PC-3 (cell line): ENCODE results near the gene TCF12. TPM values are rescaled to one million over a fixed set of nuclear protein-coding genes. Genes with fewer than 3 reads are reported as not detected.

Source experiments
- ATAC-seq: fragments of 200-7000 bp; cut with Tn5 transposase; 2 replicates; pipeline ENCODE4 v1.9.1; 2020; ENCODE audit warnings: mild to moderate bottlenecking, moderate library complexity
- BruUV-seq: library from RNA; stranded (reverse); fragments of 400-500 nt; replicated peaks from 2 replicates; lab custom pipeline; 2021; lab: Mats Ljungman, UMichigan
- CTCF ChIA-PET: fragments of 300-600 bp; sonication (Branson Sonifier 250); formaldehyde crosslinking; loops from one replicate; lab custom pipeline; 2022; ENCODE audit warnings: antibody characterized with exemption; lab: Charles Lee
- POLR2A ChIA-PET: fragments of 300-600 bp; sonication (Branson Sonifier 250); formaldehyde crosslinking; loops from one replicate; lab custom pipeline; 2022; ENCODE audit warnings: antibody characterized with exemption; ENCODE audit not compliant: unreplicated experiment; lab: Charles Lee
- DNase-seq: peaks from one replicate; pipeline ENCODE4 v3.0.0-alpha.2; 2015
- H2AFZ ChIP-seq: fragments of 300-600 bp; sonication (generic); 2 replicates; pipeline ENCODE4 v1.6.0; 2016; ENCODE audit warnings: antibody characterized with exemption, low read length
- H3F3A ChIP-seq: fragments of 300-600 bp; sonication (generic); one replicate; pipeline ENCODE4 v1.6.0; 2017; ENCODE audit warnings: antibody characterized with exemption, low read length, control low read depth, mild to moderate bottlenecking; ENCODE audit not compliant: unreplicated experiment
- H3K27ac ChIP-seq: fragments of 300-600 bp; sonication (generic); 2 replicates; pipeline ENCODE4 v1.5.1; 2016; ENCODE audit warnings: mild to moderate bottlenecking, low read length
- H3K27me3 ChIP-seq: fragments of 300-600 bp; sonication (generic); 2 replicates; pipeline ENCODE4 v1.6.1; 2016; ENCODE audit warnings: low read length, mixed read lengths
- H3K36me3 ChIP-seq: fragments of 300-600 bp; sonication (generic); 2 replicates; pipeline ENCODE4 v1.6.1; 2016; ENCODE audit warnings: low read depth, mixed run types, low read length, mixed read lengths
- H3K4me1 ChIP-seq: fragments of 300-600 bp; sonication (generic); 2 replicates; pipeline ENCODE4 v1.5.1; 2016; ENCODE audit warnings: low read length; ENCODE audit not compliant: insufficient read depth
- H3K4me2 ChIP-seq: fragments of 300-600 bp; sonication (generic); 2 replicates; pipeline ENCODE4 v1.6.0; 2016; ENCODE audit warnings: low read length
- H3K4me3 ChIP-seq: fragments of 300-600 bp; sonication (generic); 2 replicates; pipeline ENCODE4 v1.5.1; 2016; ENCODE audit warnings: mild to moderate bottlenecking, low read length, mixed read lengths
- H3K79me2 ChIP-seq: fragments of 300-600 bp; sonication (generic); 2 replicates; pipeline ENCODE4 v1.6.1; 2017; ENCODE audit warnings: low read length, mixed read lengths
- H3K9ac ChIP-seq: fragments of 300-600 bp; sonication (generic); 2 replicates; pipeline ENCODE4 v1.6.0; 2016; ENCODE audit warnings: mild to moderate bottlenecking, low read length
- H3K9me2 ChIP-seq: fragments of 300-600 bp; sonication (generic); replicated peaks from 2 replicates; pipeline ENCODE4 v1.6.1; 2016; ENCODE audit warnings: mixed run types, low read length, mixed read lengths
- H3K9me3 ChIP-seq: fragments of 300-600 bp; sonication (generic); 2 replicates; pipeline ENCODE4 v1.6.1; 2016; ENCODE audit warnings: low read length, mixed read lengths
- H4K20me1 ChIP-seq: fragments of 300-600 bp; sonication (generic); 2 replicates; pipeline ENCODE4 v1.6.1; 2016; ENCODE audit warnings: low read length, mixed read lengths
- CTCF ChIP-seq: fragments of 300-600 bp; sonication (generic); conservative IDR thresholded peaks from 2 replicates; pipeline ENCODE4 v1.5.1; 2017; ENCODE audit warnings: antibody characterized with exemption, low read depth, mild to moderate bottlenecking, low read length
- EZH2 ChIP-seq: fragments of 300-600 bp; sonication (generic); IDR thresholded peaks from one replicate; pipeline ENCODE4 v1.6.1; 2017; ENCODE audit warnings: antibody characterized with exemption, mild to moderate bottlenecking, low read length; ENCODE audit not compliant: unreplicated experiment
- EZH2phosphoT487 ChIP-seq: fragments of 300-600 bp; sonication (generic); IDR thresholded peaks from 2 replicates; pipeline ENCODE4 v1.6.1; 2018; ENCODE audit warnings: mild to moderate bottlenecking, antibody characterized with exemption, low read length, borderline replicate concordance
- intact Hi-C: fragments of 100-400 bp; cut with micrococcal nuclease; formaldehyde crosslinking; loops from 2 replicates; pipeline ENCODE4 v1.9.0; 2023
- total RNA-seq: library from RNA; depleted of rRNA; stranded (reverse); fragments of >200 nt; gene quantifications from 2 replicates; pipeline ENCODE4 v1.2.3, GENCODE V29; 2014

TCF12 gene
- total RNA-seq, 1 experiment from 2014 or later: 103 TPM

DNA sequence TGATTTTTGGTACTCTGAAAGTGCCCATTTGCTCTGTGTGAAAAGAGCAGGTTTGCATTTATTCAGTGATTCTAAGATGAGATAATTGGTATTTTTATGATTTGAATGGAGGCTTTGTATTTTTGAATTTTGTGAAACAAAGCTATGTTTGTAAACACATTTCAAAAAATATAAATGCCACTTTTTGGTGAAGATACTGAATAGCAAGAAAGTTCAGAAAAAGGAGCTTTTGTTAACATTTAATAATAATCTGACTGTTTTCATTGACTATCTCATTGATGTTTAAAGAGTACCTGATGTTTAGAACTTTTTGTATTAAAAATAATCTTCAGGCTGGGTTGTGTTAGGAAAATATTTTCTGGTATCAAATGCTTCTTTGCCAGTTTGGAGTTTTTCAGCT lies 23.7 kb downstream of the TCF12 start:
- H3K4me3 ChIP-seq: no peak overlapping the region
- no peaks in the 10 kb centered on the region for H3K9me3 ChIP-seq
- TF ChIP-seq EZH2phosphoT487: no peak
- TF ChIP-seq CTCF: no peak
- TF ChIP-seq EZH2: no peak
- H3K4me2 ChIP-seq: no peak overlapping the region
- H4K20me1 ChIP-seq: 0 out of 2 replicates have a peak, but pooled peaks cover 8% of the 10 kb centered on the region
- ATAC-seq (no peak), DNase-seq (no peak)
- H3K27me3 ChIP-seq: no peaks in the 10 kb centered on the region
- H3K4me1 ChIP-seq: peaks cover 19% of the 10 kb centered on the region
- peaks cover 94% of the 10 kb centered on the region for H3K79me2 ChIP-seq
- intact Hi-C loops: no loop called here
- no peaks in the 10 kb centered on the region for H3K9me2 ChIP-seq
- H3K9ac ChIP-seq: no peak overlapping the region
- no TSS peak for BruUV-seq
- H3F3A ChIP-seq: no peaks in the 10 kb centered on the region
- no peak overlapping the region for H3K27ac ChIP-seq
- ChIA-PET POLR2A (interaction anchor here (0.6 kb wide), 1 partner anchor 130 kb away, joined by 3 read pairs; no protein-coding TSS in a partner anchor), CTCF (no interaction called here)
- no peaks in the 10 kb centered on the region; the same call in 1 of the 2 replicates for H3K36me3 ChIP-seq
- H2AFZ ChIP-seq: no peak overlapping the region

- H3K27ac ChIP-seq: no peak overlapping the region
- no peaks in the 10 kb centered on the region for H3K27me3 ChIP-seq
- H3K4me2 ChIP-seq: no peak overlapping the region
- H3K79me2 ChIP-seq: peaks cover 91% of the 10 kb centered on the region
- H3K36me3 ChIP-seq: no peaks in the 10 kb centered on the region; the same call in 1 of the 2 replicates
- no peak for ATAC-seq
- H2AFZ ChIP-seq: no peak overlapping the region
- ChIA-PET POLR2A (no interaction called here), CTCF (no interaction called here)
- TF ChIP-seq EZH2 (no peak), CTCF (no peak), EZH2phosphoT487 (no peak)
- peaks cover 12% of the 10 kb centered on the region; the same call in 1 of the 2 replicates for H3K4me1 ChIP-seq
- H3F3A ChIP-seq: no peaks in the 10 kb centered on the region
- intact Hi-C loops: no loop called here
- BruUV-seq: no TSS peak
- no peak overlapping the region for H3K9ac ChIP-seq
- no peak overlapping the region for H3K4me3 ChIP-seq
- no peaks in the 10 kb centered on the region for H3K9me2 ChIP-seq
- DNase-seq: no peak
- no peaks in the 10 kb centered on the region for H3K9me3 ChIP-seq
- 0 out of 2 replicates have a peak, but pooled peaks cover 8% of the 10 kb centered on the region for H4K20me1 ChIP-seq
These were observed 25.0 kb downstream of the TCF12 start for GRCh38 chr15:56943403-56943802.

DNA sequence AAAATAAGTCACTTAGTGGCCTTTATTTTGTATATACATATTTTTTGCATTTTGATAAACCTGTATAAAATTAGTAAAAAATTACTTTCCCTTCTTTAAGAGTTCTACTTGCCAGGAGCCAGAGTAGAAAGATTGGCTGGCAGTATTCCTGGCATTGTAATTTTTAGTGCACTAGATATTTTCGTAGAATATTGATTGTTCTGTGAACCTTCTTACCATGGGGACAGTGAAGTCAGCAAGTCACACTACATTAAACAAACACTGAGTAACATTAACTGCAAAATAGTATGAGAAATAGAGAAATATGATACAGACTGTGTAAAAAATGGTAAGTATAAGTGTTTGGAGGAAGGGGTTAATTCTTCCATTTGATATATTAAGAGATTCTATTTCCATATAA lies 26.0 kb downstream of the TCF12 start:
- Histone ChIP-seq H3K27ac (no peak overlapping the region), H3K9me3 (no peaks in the 10 kb centered on the region), H3K4me1 (peaks cover 12% of the 10 kb centered on the region; the same call in 1 of the 2 replicates), H3K4me3 (no peak overlapping the region), H2AFZ (no peak overlapping the region), H3K9ac (no peak overlapping the region), H4K20me1 (0 out of 2 replicates have a peak, but pooled peaks cover 8% of the 10 kb centered on the region), H3K9me2 (no peaks in the 10 kb centered on the region), H3F3A (no peaks in the 10 kb centered on the region), H3K27me3 (no peaks in the 10 kb centered on the region), H3K4me2 (no peak overlapping the region), H3K79me2 (peaks cover 83% of the 10 kb centered on the region), H3K36me3 (no peaks in the 10 kb centered on the region; the same call in 1 of the 2 replicates)
- ATAC-seq (no peak; the same call in 1 of the 2 replicates), DNase-seq (no peak)
- TF ChIP-seq EZH2phosphoT487 (no peak), EZH2 (no peak), CTCF (no peak)
- CTCF ChIA-PET: no interaction called here
- intact Hi-C loops: no loop called here
- POLR2A ChIA-PET: no interaction called here
- BruUV-seq: no TSS peak
